Glomerular endothelial cell (primary cell): ENCODE results near the gene SUPT3H. TPM values are rescaled to one million over a fixed set of nuclear protein-coding genes. Genes with fewer than 3 reads are reported as not detected.
A peak's percentile ranks its signal among the peaks of the same experiment; 100 is the strongest.
"Not testable (repeated sequence)": the region's sequence is repeated elsewhere in the genome, so short reads cannot be mapped to it uniquely, and the experiment has no call there.

Experiments used
- DNase-seq: peaks from one replicate; pipeline ENCODE4 v3.0.0-alpha.2; 2011; ENCODE audit warnings: low read depth, low spot score; ENCODE audit errors: extremely low read depth
- total RNA-seq: library from RNA; depleted of rRNA; stranded (reverse); fragments of >200 nt; gene quantifications from 2 replicates; pipeline ENCODE4 v1.2.3, GENCODE V29; 2015

The SUPT3H gene
- total RNA-seq, 1 donor from 2014 or later = 7.7 TPM

DNA sequence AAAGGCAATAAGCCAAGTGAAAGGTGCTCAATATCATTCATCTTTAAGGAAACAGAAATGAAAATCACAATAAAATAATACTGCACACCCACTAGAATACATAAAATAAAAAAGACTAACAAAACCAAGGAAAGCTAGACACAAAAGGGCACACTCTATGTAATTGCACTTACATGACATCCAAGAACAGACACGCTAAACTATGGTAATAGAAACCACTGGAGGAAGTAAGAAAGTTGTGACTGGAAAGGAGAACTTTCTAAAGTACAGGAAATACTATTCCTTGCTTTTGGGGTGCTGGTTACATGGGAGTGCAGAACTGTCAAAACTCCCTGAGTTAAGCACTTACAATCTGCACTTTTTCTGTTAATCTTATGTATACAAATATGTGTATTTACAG, 303.3 kb downstream of the SUPT3H start:
- no peak for DNase-seq

DNA sequence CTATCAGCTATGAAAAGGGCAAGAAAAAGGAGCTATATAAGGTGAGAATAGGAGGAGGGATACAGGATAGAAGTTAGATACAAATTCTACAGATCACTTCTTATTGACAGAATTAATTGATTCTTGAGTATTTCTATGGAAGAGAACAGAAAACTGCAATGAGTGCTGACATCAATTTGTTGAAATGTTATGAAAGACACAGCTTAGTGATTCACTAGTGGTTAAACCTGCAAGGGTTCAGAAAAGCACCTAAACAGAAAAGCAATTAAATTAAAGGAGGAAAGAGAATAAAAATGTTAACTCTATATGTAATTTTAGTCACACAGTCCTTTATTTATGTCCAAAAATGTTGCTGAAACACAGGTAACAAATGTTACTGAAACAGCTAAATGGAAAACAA, 304.0 kb downstream of the SUPT3H start:
- no peak for DNase-seq

DNA sequence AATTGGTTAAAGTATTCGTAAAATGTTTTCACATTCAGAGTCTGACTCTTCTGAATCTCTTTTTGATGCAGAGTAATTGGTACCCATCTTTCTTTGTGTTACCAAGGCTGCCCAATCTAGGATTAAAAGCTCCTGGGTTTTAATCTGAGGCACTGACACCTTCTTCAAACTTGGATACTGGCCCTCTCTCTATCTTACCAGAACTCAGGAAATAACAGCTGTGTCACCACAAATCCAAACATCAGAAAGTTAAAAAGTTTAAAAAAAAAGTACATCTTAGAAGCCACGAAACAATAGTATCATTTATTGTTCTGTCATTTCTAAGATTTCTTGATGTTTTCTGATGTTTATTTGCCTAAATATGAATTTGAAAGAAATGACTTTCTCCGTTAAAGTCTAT, 305.1 kb downstream of the SUPT3H start:
- DNase-seq = no peak

DNA sequence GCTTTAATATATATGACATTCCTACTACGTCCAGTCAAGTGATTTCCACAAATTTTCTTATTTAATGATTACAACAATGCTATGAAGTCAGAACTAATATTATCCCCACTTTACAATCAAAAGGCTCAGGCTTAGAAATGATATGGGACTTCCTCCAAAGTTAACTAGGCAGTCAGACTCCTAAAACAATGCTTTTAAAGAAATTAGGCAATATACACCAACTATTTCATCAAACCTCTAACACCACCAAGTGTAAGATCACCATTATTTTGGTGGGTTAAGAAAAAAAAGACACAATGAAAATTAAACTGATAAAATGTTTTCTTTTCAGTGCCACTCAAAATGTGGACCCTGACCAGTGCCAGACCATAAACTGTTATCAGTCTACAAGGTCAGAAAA, 305.7 kb downstream of the SUPT3H start:
- DNase-seq = no peak

DNA sequence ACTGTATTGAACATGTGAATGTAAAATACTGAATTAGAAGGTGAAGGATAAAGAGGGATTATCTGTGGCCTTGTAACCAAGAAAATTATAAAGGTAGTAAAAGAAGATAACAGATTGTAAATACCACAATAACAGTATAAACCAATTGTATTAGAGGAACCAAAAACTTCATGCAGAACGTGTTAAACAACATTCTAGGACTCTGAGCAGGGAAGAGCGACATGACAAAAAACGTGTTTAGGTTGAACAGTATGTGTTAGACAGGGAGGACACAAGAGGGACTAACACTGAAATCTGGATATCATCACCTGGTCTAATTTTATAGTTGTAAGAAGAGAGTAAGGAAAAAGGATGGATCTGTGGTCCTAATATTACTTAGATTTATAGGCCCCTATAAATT, 308.6 kb downstream of the SUPT3H start:
- no peak for DNase-seq

DNA sequence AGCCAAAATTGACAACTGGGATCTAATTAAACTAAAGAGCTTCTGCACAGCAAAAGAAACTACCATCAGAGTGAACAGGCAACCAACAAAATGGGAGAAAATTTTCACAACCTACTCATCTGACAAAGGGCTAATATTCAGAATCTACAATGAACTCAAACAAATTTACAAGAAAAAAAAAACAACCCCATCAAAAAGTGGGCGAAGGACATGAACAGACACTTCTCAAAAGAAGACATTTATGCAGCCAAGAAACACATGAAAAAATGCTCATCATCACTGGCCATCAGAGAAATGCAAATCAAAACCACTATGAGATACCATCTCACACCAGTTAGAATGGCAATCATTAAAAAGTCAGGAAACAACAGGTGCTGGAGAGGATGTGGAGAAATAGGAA, 310.3 kb downstream of the SUPT3H start:
- DNase-seq = not testable (repeated sequence)

DNA sequence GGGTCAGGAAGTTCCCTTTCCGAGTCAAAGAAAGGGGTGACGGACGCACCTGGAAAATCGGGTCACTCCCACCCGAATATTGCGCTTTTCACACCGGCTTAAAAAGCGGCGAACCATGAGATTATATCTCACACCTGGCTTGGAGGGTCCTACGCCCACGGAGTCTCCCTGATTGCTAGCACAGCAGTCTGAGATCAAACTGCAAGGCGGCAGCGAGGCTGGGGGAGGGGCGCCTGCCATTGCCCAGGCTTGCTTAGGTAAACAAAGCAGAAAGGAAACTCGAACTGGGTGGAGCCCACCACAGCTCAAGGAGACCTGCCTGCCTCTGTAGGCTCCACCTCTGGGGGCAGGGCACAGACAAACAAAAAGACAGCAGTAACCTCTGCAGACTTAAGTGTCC, 315.1 kb downstream of the SUPT3H start:
- DNase-seq = not testable (repeated sequence)

DNA sequence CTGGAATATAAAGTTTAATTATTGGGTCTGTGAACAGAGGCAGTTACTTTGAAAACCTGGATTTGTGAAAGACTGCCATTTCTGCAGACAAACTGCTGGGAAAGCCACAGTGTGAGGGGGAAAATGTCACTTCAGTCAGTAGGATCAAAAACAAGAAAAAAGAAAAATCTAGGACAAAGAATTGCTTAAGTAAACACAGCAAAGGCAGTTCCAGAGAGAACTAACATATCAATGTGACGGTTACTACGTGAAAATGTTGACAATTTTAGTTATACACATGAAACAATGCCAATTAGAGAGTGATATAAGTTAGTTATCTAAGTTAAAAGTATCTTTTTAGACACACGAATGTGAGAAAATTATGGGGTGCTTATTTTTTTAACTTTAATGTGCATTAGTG, 320.0 kb downstream of the SUPT3H start:
- DNase-seq = no peak

DNA sequence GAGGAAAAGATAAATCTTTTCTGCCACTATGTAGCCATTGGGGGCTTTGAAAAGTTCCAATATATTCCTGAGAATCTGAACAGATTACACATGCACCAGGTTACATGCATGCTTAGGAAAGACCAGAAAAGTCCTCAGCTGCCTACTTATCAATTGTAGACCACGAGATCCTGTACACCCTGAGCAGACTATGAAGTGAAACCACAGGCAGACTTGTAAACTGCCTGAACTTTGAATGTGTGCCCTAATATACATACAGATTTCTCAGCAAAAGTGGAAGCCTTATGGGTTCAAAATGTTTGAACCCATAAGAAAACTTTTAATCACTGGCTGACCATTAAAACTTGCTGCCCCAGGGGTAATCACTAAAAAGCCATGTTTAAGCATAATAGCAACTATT, 323.1 kb downstream of the SUPT3H start:
- DNase-seq = no peak

DNA sequence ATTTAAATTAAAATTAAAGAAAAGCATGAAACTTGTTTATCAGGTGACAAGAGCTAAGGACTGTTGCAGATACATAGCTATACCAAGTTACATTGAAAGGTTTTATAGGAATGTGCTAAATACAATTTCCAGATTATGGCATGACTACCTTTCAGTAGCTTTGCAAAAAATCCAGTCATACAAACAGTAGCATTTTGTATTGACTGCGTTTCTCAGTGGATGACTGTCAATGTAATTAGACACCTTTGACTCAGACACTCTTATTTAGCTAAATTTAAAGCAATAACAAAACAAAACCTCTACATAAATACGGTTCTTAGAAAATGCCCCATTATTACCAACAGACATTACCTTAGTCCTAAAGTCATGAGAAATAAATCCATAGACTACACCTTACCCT, 325.4 kb downstream of the SUPT3H start:
- no peak for DNase-seq

DNA sequence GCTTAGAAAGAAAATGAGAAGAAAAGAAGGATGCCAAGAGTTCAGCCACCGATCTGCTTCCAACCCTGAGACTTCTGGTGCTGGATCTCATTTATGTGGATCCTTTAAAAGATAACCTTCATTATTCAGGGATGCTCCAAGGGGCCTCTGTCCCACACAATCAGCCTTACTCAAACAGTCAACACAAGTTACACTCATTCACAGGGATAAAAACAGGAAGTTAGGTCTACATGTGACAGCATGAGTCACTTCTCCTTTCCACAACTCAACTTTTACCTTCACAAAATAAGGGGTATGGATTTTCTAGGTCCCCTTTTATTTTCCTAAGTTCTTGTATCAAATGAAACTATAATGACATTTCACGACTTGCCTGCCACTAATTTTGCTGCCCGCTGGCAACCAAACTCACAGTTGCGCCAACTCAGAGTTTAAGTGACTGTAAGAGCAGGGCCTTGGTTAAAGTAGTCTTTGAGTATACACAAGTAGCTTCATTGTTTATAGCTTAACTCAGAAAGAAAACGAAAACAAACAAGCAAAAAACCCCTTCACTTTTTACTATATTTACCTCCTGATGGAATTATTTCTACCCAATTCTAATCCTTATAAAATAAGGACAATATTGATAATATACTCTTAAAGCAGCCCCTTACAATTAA, 328.4 kb downstream of the SUPT3H start:
- peak; percentile 44 for DNase-seq

DNA sequence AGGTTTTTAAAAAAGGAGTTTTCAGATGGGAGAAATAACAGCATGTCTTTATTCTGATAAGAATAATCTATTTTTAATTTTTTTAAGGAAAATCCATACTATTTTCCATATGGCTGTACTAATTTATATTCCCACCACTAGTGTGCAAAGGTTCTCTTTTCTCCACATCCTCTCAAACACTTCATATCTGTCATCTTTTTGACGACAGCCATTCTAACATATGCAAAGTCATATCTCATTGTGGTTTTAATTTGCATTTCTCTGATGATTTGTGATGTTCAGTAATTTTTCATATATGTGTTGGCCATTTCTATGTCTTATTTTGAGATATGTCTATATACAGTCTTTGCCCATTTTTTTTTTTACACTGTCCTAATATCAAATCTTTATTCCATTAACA, 330.2 kb downstream of the SUPT3H start:
- no peak for DNase-seq

DNA sequence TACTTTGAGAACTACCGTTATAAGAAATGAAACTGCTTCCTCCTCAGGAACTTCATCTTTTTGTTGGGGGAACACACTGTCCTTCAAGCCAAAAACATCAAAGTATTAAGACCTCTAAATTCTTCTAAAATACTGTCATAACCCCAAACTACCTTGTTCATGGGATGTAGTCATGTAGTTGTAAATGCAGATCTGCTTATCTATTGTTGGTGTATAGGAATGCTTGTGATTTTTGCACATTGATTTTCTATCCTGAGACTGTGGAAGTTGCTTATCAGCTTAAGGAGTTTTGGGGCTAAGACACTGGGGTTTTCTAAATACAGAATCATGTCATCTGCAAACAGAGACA, 332.5 kb downstream of the SUPT3H start:
- DNase-seq = no peak

DNA sequence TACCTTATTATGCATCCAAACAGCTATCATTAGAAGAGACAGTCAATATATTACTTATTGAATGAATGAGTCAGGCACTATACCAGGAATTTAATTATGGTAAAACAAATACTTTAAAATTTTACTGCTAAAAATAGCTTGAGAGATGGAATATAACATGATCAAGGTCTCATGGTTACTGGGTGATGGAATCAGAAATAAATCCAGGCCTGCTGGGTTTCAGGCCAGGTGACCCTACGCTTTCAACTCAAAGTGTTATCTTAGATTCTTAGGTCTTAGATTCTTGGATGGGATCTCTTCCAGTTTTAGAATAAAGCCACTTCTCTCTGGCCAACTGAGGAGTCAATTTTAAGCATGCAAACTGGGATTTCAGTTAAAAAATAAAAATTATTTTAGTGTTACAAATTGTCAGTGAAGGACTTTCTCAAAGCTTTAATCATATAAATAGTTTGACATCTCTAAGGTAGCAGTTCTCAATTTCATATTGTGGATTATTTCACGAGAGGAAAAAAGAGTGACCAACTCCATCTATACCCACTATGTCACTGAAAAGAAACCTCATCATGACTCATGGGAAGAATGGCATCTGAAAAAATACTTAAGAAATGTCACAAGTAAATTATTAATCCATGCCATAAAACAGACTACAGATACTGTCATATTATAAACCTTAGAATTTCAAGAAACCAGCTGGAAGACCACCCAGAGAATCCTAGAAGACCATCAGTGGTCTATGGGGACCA, 333.1 kb downstream of the SUPT3H start:
- no peak for DNase-seq

DNA sequence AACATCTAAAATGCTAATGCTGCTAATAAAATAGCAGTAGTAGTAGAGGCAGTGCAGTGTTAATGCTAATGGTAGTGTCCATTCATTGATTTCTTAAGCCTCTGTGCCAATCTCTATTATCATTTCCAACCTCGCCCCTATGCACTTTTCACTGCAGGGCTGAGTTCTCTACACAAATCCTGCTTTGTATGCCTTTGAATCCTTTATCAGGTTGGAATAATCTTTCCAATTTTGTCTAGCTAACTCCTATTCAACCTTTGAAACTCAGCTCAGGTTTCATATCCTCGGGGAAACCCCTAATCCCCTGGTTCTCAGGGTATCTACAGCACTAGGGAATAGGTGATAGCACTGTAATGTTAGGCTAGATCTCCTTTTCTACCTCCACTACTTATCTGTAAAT, 333.6 kb downstream of the SUPT3H start:
- DNase-seq = no peak

DNA sequence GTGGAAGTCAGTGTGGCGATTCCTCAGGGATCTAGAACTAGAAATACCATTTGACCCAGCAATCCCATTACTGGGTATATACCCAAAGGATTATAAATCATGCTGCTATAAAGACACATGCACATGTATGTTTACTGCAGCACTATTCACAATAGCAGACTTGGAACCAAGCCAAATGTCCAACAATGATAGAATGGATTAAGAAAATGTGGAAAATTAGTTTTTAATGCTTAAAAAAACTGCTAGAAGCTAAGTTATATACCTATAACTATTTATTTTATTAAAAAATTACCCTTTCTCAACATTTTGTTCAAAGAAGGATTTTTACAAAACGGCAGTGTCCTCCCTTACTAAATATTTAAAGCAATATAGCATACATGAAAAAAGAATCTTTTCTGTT, 335.1 kb downstream of the SUPT3H start:
- not testable (repeated sequence) for DNase-seq

DNA sequence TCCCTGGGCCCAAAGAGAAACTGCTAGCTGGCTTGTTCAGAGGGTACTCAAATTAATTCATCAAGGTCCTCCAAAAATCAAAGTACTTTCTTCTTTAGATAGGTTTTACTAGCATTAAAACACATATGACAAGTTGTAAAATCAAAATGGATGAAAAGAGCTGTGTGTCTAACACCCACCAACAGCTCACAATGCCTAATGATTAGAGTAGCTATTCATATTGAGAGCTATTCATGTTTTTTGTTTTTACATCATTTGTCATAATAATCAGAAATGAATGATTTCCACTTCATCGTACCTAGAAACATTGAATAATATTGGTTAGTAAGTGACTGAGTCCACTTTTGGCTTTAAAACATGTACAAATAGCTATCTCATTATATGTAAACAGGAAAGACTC, 339.5 kb downstream of the SUPT3H start:
- no peak for DNase-seq

DNA sequence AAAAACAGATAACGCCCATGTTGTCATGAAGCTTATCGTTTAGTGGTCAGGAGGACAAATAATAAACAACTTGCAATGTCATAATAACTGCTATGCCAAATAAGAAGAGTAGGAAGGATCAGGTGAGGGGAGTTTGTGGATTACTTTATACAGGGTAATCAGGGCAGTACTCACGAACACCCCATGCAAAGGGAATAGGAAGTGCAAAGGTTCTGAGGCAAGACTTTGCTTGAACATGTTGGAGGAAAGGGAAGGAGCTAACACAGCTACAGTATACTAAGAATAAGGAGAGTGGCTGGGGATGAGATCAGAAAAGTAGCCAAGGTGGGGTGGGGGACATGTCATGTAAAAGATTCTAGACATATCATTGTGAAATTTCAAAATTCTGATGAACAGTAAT, 341.6 kb downstream of the SUPT3H start:
- no peak for DNase-seq

DNA sequence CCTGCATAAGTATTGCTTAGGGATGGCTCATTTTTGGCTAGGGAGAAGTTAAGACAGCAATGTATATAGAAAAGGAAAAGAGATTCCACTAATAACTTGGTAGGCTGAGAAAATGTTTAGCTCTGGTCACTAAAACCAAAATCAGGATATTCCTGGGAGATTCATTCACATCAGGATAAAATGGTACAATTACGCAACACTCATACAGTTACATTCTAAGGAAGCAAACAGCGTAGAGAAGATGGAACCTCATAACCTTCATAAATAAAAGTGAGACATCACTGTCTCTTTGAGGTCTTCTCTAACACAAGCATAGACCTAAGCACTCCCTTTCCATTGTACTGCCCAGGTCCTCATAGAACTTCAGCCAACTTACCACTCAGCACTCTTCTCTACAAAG, 345.3 kb downstream of the SUPT3H start:
- DNase-seq = no peak

DNA sequence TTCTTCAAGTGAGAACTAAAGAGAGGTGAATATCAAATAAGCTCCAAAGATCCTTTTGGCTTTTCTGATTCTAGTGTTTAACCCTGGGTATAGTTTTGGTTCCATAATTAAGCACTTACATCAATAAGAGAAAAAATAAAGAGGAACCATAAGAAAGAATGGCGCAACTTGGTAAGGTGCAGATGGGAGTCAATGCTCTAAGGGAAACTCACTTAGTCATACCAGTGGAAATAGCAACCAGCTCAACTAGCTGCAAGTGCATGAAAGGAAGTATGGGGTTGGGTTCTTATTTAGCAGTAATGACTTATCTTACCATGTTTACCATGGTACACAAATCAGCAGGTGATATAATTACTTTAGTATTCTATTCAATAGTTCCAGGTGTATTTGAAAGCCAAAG, 346.1 kb downstream of the SUPT3H start:
- no peak for DNase-seq

DNA sequence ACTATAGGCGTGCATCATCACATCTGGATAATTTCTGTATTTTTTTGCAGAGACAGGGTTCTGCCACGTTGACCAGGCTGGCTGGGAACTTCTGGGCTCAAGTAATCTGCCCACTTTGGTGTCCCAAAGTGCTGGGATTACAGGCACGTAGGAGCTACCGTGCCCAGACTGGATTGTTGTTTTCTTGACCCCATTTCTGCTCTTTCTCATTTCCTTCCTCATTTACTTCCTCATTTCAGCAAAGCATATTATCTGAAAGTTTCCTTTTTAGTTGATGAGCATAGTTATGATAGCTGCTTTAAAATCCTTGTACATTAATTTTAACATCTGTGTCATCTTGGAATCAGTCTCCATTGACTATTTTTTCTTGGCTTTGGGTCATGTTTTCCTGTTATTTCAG, 350.6 kb downstream of the SUPT3H start:
- DNase-seq = no peak

DNA sequence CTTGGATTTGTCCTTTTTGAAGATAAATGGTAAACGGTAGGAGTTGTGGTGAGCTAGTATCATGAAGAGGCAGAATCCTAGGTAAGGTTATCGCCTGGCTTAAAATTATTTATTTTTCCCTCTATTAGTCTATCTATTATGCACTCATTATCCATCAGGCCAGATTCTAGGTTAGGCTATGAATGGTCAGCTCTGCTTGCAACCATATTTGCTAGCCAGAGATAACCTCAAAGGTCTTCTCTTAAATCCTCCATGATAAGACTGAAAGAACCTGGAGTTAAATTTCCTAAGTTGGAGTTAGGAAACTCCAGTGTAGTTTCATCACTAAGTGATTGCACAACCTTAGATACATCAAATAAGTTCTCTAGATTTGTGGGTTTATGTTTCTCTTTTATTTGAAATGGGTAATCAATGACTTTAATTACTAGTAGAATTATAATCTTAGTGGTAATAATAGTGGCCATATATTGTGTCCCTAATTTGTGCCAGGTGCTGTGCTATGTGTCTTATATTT, 351.7 kb downstream of the SUPT3H start:
- DNase-seq = no peak

DNA sequence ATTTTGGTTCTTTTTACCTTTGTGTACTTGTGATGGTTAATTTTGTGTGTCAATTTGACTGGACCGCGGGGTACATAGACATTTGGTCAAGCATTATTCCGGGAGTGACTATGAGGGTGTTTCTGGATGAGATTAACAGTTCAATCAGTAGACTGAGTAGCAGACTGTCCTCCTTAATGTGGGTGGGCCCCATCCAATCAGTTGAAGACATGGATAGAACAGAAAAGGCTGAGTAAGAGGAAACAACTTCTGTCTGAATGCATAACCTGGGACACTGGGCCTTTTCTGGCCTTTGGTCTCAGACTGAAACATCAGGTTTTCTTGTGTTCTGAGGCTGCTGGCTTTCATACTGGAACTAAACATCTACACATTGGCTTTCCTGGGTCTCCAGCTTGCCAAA, 353.1 kb downstream of the SUPT3H start:
- no peak for DNase-seq
